Measurements from ENCODE around the gene ENDOU. TPM values are rescaled to one million over a fixed set of nuclear protein-coding genes. Genes with fewer than 3 reads are reported as not detected.

The ENDOU gene
- total and polyA plus RNA-seq, 2 donors (not counting 3 experiments of a cell fraction or from before 2014, with no cell fraction given) = not detected

DNA sequence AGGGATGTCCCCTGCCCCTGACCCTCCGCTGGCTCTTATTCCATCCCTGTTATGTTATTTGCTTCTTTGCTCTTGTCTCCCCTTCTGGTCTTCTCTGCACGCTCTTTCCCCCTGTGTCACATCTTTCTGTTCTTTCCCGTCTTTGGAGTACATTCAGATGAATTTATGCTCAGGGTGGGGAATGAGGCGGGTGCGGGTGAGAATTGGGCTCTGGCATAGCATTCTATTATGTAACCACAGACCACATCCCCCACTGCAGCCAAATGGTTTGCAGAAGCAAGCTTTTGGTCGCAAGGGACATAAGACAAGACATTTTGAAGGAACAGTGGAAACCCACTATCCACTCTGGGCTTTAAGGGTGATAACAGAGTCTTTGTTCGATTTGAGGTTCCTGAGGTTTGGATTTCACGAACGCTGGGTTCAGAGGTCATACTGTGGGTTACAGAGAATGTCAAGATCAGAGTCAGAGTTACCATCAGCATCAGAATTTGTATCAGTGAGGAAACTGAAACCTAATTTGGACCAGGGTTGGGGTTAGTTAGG lies 3.8 kb downstream of the ENDOU start:
- CTCF ChIA-PET = interaction anchor here (0.7 to 3.2 kb wide), 2 partner anchors 51 to 117 kb away, joined by 3 to 21 read pairs; partner anchors contain the start of gene SLC48A1
- TF ChIP-seq, protein P1, sequence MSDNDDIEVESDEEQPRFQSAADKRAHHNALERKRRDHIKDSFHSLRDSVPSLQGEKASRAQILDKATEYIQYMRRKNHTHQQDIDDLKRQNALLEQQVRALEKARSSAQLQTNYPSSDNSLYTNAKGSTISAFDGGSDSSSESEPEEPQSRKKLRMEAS (IDR thresholded peaks at IDR 0.05; ENCODE audit: insufficient read depth, insufficient read length) = no peak
- TF ChIP-seq GATA2 (IDR thresholded peaks at IDR 0.05; ENCODE audit: insufficient read depth, insufficient read length, low read depth, low read length) (no peak), EZH2 (IDR thresholded peaks at IDR 0.05; ENCODE audit: borderline replicate concordance, low read depth, low read length, severe bottlenecking) (no peak), POLR2A (IDR thresholded peaks at IDR 0.05; ENCODE audit: low read depth, low read length) (no peak), MYC (IDR thresholded peaks at IDR 0.05; ENCODE audit: low read depth, low read length) (no peak), POLR2AphosphoS5 (IDR thresholded peaks at IDR 0.05; ENCODE audit: insufficient read depth, low read depth, low read length) (no peak), JUN (IDR thresholded peaks at IDR 0.05; ENCODE audit: borderline replicate concordance, insufficient read depth, insufficient read length, low read depth) (no peak), FOS (IDR thresholded peaks at IDR 0.05; ENCODE audit: borderline replicate concordance, insufficient read depth, low read length) (no peak)
- TF ChIP-seq, protein P2, sequence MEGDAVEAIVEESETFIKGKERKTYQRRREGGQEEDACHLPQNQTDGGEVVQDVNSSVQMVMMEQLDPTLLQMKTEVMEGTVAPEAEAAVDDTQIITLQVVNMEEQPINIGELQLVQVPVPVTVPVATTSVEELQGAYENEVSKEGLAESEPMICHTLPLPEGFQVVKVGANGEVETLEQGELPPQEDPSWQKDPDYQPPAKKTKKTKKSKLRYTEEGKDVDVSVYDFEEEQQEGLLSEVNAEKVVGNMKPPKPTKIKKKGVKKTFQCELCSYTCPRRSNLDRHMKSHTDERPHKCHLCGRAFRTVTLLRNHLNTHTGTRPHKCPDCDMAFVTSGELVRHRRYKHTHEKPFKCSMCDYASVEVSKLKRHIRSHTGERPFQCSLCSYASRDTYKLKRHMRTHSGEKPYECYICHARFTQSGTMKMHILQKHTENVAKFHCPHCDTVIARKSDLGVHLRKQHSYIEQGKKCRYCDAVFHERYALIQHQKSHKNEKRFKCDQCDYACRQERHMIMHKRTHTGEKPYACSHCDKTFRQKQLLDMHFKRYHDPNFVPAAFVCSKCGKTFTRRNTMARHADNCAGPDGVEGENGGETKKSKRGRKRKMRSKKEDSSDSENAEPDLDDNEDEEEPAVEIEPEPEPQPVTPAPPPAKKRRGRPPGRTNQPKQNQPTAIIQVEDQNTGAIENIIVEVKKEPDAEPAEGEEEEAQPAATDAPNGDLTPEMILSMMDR (IDR thresholded peaks at IDR 0.05; ENCODE audit: extremely low read depth in 1 of 2, insufficient read depth in 1 of 2, low read depth in 1 of 2, low read length in 2 of 2) = no peak

More for the DNA sequence above, 3.8 kb downstream of the ENDOU start:
- Histone ChIP-seq H3K36me3 (ENCODE audit: control insufficient read depth in 2 of 2, extremely low read depth in 1 of 2, insufficient read depth in 2 of 2, low read length in 2 of 2) (no peaks in the 10 kb centered on the region), H2AFZ (ENCODE audit: low read depth, low read length) (no peak overlapping the region), H3K4me2 (ENCODE audit: insufficient read depth, low read length) (no peak overlapping the region), H3K9me3 (replicated peaks; ENCODE audit: control insufficient read depth, insufficient read depth, low read length) (no peaks in the 10 kb centered on the region), H3K4me1 (ENCODE audit: control insufficient read depth, extremely low read depth, insufficient read depth, low read length) (peaks cover 7% of the 10 kb centered on the region), H3K9me1 (replicated peaks; ENCODE audit: control insufficient read depth, extremely low read depth, insufficient read depth, low read length) (no peaks in the 10 kb centered on the region), H3K79me2 (ENCODE audit: control insufficient read depth, insufficient read depth, low read length) (no peaks in the 10 kb centered on the region), H3K4me3 (replicated peaks in 1 of 3; ENCODE audit: insufficient read depth in 1 of 3, low read depth in 1 of 3, low read length in 3 of 3) (no peak overlapping the region), H3K27ac (ENCODE audit: insufficient read depth, low read depth, low read length) (no peak overlapping the region), H3K9ac (replicated peaks; ENCODE audit: extremely low read depth, insufficient read depth, low read length) (no peak overlapping the region), H4K20me1 (replicated peaks; ENCODE audit: control insufficient read depth, extremely low read depth, insufficient read depth, low read length) (no peaks in the 10 kb centered on the region), H3K27me3 (ENCODE audit: control insufficient read depth in 2 of 2, insufficient read depth in 2 of 2, low read length in 2 of 2) (no peaks in the 10 kb centered on the region)
- intact Hi-C loops (cut with micrococcal nuclease) = no loop called here
- no TSS peak for BruUV-seq (replicated peaks)
- no peak for DNase-seq (ENCODE audit: low read depth, low spot score)
- POLR2A ChIA-PET = no interaction called here
- dilution Hi-C loops (cut with MboI; ENCODE audit: extremely low pct_ligation_motif_present, low sequenced_read_pairs) = no loop called here
- FAIRE-seq = no peak

Measured in endothelial cell of umbilical vein (primary cell).